Activated CD4-positive, CD25-positive, alpha-beta regulatory T cell treated with anti-CD3 and anti-CD28 coated beads, Interleukin-2, amount 50 U/mL, for 16 hours (primary cell): ENCODE measurements around the gene GNG7.
"Not testable (repeated sequence)": the region's sequence is repeated elsewhere in the genome, so short reads cannot be mapped to it uniquely, and the experiment has no call there.

ENCODE experiments used
- DNase-seq: peaks from one replicate; pipeline ENCODE4 v3.0.0-alpha.2; 2020; ENCODE audit warnings: low read depth, low spot score

GNG7 gene

DNA sequence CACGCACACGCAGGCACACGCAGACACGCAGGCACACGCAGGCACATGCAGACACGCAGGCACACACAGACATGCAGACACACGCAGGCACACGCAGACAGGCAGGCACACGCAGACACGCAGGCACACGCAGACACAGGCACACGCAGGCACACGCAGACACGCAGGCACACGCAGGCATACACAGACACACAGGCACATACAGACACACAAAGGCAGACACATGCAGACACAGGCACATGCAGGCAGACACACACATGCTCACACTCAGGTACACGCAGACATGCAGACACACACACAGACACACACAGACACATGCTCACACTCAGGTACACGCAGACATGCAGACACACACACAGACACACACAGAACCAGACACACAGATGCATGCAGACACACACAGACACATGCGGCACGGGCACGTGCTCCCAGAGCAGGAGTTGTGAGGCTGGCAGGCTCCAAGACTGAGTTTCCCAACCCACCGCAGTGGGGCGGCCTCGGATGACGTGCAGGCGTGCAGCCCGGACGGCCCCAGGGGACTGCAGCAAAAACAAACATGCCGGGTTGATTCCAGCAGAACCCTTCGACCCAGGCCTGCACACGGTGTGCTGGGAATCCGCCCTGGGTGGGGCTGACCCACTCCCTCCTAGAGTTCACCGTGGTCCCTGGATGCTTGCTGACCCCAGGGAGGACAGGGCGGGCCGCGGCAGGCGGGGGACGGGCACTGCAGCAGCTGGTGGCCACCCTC, 126.6 kb downstream of the GNG7 start:
- DNase-seq, result no peak

- DNase-seq, result no peak
These were observed 127.4 kb downstream of the GNG7 start for GRCh38 chr19:2574971-2575630.

DNA sequence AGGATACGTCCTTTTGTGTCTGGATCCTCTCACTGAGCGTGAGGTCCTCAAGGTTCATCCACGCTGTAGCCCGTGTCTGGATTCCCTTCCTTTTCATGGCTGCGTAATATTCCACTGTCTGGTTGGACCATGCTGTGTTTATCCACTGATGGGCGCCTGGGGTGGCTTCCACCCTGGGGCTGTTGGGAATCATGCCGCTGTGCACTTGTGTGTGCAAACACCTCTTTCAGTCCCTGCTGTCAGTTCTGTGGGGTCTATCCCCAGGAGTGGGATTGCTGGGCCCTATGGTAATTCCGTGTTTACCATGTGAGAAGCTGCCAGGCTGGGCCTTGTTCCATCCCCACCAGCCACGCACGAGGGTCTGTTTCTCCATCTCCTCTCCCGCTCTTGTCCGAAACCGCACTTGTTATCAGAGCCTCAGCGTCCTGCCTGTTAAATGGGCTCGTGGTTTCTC, 128.0 kb downstream of the GNG7 start:
- no peak for DNase-seq

- DNase-seq, result no peak
These were observed 128.6 kb downstream of the GNG7 start for GRCh38 chr19:2573916-2574315.

GRCh38 chr19:2572152-2572551, 130.3 kb downstream of the GNG7 start:
- DNase-seq, result not testable (repeated sequence)

DNA sequence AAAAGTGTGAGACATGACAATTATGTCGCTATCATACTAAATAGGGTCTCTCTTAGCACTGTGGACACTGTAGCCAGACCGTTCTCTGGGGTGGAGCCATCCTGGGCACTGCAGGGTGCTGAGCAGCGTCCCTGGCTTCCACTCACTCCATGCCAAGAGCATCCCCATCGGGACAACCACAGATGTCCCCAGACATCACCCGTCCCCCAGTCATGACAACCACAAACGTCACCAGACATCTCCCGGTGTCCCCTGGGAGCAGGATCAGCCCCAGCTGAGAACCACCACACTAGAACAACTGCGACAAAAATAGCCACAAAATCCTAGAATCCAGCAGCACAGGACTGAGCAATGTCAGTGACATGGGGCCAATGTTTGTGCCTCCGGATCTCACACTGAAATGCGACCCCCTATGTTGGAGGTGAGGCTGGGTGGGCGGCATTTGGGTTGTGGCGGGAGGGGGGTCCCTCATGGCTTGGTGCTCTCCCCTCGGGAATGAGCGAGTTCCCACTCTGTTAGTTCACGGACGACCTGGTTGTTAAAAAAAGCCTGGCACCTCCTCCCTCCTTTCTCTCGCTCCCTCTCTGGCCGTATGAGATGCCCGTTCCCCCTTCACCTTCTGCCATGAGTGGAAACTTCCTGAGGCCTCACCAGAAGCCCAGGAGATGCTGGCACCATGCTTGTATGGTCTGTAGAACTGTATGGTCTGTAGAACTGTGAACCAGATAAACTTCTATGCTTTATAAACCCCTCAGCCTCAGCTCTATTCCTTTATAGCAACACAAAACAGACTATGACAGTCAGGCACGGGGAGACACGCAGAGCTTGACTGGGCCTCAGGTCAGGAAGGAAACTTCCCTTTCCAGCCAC, 132.7 kb downstream of the GNG7 start:
- DNase-seq, result no peak

DNA sequence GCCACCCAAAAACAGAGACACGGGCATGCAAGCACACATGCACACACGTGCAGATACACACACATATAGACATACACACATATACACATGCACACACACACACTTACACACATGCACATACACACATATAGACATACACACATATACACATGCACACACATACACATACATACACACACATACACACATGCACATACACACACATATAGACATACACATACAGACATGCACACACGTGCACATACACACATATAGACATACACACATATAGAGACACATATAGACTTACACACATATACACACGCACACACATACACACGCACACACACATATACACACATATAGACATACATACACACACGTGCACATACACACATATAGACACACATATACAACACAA, 134.5 kb downstream of the GNG7 start:
- DNase-seq, result no peak

DNA sequence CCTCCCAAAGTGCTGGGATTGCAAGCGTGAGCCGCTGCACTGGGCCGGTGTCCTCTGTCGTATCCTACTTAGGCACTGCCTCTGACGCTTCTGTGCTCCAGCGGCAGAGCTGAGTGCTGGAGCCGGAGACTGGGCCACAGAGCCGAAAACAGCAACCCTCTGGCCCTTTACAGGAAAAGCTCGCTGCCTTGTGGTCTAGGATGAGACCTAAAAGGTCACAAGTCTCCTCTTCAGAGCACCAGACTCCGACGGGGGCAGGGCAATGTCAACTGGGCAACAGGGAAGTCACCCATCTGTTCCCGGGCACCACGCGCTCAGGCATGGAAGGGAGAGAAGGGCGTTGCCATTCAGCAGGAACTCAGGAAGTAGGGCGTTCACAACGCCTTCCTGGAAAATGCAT, 134.9 kb downstream of the GNG7 start:
- DNase-seq, result no peak

DNA sequence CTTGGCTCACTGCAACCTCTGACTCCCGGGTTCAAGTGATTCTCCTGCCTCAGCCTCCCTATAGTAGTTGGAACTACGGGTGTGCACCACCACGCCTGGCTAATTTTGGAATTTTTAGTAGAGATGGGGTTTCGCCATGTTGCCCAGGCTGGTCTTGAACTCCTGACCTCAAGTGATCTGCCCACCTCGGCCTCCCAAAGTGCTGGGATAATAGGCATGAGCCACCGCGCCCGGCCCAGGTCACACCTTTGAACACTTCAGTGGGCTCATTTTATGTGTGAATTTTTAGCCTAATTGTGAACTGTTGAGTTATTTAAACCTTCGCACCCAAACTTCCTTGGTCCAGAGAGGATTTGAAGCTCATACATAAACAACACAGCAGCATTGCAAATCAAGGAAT, 138.9 kb downstream of the GNG7 start:
- not testable (repeated sequence) for DNase-seq

DNA sequence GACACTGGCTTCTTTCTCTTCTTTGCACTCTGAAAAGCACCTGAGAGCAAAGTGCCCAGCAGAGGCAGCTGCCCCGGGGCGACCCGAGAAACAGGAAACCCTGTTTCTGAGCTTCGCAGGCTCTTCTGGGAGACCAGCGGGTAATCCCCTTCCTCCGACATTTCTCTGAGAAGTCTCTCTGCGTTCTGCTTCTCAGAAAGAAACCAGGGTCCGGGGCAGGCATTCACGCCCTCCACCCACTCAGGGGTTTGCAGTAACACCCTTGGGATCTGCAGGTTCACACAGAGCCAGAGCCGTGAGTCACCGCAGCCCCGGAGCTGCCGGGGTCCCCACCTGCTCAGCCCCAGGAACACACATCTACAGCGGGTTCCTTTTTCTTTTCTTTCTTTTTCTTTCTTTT, 140.6 kb downstream of the GNG7 start:
- DNase-seq, result peak; percentile 38

DNA sequence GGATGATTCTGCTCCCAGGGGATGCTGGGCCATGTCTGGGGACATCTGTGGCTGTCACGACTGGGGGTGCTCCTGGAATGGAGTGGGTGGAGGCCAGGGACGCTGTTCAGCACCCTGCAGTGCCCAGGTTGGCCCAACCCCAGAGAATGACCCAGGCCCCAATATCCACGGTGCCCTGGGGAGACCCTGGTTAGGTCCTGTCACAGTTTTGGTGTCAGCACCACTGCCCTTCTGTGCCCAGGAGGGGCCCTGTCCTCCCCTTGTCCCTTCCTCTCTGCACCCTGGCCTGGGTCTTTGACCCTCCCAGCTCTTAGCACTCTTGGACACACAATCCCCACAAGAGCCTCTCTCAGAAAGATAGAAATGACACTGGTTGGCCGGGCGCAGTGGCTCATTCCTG, 141.3 kb downstream of the GNG7 start:
- DNase-seq, result no peak

DNA sequence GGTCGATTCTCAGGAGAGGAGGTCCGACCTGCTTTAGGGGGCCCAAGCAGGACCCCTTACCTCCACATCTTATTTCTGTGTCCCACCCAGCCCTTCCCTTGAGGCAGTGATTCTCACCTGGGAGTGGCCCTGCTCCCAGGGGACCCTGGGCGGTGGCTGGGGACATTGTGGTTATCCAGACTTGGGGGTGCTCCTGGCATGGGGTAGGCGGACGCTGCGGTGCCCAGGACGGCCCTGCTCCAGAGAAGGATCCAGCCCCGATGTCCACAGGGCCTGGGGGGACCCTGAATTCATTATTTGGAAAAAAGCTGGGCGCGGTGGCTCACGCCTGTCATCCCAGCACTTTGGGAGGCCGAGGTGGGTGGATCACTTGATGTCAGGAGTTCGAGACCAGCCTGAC, 142.1 kb downstream of the GNG7 start:
- no peak for DNase-seq

- no peak for DNase-seq
These were observed 144.0 kb downstream of the GNG7 start for GRCh38 chr19:2558543-2558942.

DNA sequence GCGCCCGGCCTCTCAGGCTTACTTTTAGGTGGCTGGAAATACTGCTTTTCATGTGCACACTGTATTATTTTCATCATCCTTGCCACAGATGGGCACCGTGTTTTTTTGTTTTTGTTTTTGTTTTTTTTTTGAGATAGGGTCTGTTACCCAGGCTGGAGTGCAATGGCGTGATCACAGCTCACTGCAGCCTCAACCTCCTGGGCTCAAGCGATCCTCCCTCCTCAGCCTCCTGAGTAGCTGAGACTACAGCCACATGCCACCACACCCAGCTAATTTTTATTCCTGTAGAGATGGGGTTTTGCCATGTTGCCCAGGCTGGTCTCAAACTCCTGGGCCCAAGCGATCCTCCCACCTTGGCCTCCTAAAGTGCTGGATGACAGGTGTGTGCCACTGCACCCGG, 144.4 kb downstream of the GNG7 start:
- DNase-seq, result not testable (repeated sequence)

DNA sequence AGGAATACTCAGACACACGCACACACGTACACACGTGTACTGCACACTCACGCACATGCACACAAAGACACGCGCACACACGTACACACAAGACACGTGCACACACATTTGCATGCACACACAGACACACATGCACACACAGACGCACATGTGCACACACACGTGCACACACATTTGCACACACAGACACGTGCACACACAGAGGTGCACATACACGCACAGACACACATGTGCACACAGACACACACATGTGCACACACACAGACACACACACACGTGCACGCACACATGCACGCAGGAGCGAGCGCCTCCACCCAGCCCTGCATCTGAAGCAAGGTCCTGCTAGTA, 145.4 kb downstream of the GNG7 start:
- DNase-seq, result no peak

DNA sequence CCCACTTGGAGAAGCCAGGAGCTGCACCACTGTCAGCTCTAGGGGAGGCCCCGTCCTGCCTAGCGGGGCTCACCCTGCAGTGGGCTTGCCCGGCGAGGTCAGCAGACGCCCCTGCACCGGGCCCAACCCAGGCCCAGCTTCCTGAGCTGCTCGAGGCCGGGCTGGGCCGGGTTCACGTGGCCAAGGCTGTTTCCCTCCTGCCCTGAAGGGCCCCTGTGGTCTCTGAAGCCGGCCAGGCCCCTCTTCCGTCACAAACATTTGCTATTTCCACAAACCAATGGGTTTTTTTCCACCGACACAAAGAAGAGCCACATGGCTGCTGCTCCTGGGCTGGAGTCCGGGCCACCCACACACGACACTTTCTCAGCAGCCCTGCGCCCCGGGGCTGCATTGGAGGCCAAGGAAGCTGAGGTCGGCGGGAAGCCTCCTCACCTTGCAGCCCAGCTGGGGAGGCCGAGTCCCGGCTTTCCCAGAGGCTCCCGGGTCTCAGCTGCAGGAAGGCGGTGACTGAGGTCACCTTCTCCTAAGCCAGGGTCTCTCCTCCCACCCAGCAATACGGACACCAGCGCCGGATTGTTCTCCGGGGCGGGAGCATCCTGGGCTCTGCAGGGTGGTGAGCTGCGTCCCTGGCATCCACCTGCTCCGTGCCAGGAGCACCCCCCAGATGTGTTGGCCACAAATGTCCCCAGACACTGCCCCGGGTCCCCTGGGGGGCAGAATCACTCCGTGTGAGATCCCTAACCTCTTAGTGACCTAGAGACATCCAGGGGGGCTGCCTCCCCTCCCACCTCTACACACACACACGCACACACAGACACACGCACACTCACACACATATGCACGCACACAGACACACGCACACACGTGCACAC, 146.0 kb downstream of the GNG7 start:
- no peak for DNase-seq

- DNase-seq, result no peak
These were observed 146.9 kb downstream of the GNG7 start for GRCh38 chr19:2555422-2556220.

DNA sequence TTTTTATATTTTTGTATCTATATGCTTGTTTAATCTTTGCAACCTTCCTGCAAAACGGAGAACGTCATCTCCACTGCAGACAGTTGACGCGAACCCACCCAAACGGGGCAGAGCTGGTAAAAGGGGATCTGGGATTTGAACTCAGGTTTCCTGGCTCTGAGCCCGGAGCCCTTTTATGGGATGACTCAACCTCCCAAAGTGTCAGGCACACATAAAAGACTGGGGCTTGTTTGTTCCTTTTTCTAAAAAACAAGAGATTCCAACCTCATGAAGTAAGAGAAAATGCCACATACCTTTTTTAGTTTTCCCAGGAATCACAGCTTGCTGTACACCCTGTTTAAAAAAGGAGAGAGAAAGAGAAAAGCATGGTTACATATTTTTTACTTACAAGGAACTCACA, 147.6 kb downstream of the GNG7 start:
- DNase-seq, result no peak

DNA sequence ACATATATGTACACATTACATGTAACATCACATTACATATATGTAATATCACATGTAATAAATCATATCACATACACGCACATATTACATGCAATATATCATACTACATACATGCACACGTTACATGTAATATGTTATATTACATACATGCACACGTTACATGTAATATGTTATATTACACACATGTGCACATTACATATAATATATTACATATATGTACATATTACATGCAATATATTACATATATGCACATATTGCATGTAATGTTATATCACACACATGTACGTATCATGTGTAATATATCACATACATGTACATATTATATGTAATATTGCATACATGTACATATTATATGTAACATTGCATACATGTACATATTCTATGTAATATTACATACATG, 149.0 kb downstream of the GNG7 start:
- DNase-seq, result no peak

- peak; percentile 26 for DNase-seq
These were observed 149.6 kb downstream of the GNG7 start for GRCh38 chr19:2552859-2553258.

- no peak for DNase-seq
These were observed 150.7 kb downstream of the GNG7 start for GRCh38 chr19:2551864-2552185.
